A549 (cell line): ENCODE results near the gene ECE1. TPM values are rescaled to one million over a fixed set of nuclear protein-coding genes. Genes with fewer than 3 reads are reported as not detected.

Source experiments
- ATAC-seq, 2 experiments: fragments of 200-7000 bp in 1 of 2; fragments of >200 bp in 1 of 2; cut with Nextera tagmentation in 1 of 2; cut with Tn5 transposase in 1 of 2; 3 replicates each; pipeline versions ENCODE4 v1.8.0 to v1.9.1; 2018 to 2020; ENCODE audit warnings: mild to moderate bottlenecking in 1 of 2, moderate library complexity in 1 of 2
- CTCF ChIA-PET: fragments of 300-600 bp; sonication (Branson Sonifier 250); formaldehyde crosslinking; extraction: SDS; loops from one replicate; lab custom pipeline; 2021; ENCODE audit warnings: antibody characterized with exemption, inconsistent platforms; lab: Yijun Ruan, JAX
- POLR2A ChIA-PET: fragments of 350-600 bp; formaldehyde crosslinking; extraction: SDS; loops from one replicate; lab custom pipeline; 2021; ENCODE audit warnings: antibody characterized with exemption, inconsistent platforms; lab: Yijun Ruan, JAX
- DNase-seq, 2 experiments: peaks; one replicate each; pipeline versions ENCODE4 v3.0.0 to v3.0.0-alpha.2; 2011 to 2016; ENCODE audit warnings: low read depth in 1 of 2, low spot score in 1 of 2
- FAIRE-seq: peaks from 2 replicates; lab custom pipeline; 2011; peaks lifted over from hg19 to GRCh38; lab: Jason Lieb, UNC
- H3K27ac ChIP-seq, 2 experiments: fragments of >200 bp; sonication (Bioruptor Twin); formaldehyde crosslinking; 3 replicates each; pipeline ENCODE4 v1.5.1; 2016 to 2017
- H3K4me1 ChIP-seq: fragments of >200 bp; sonication (Bioruptor Twin); formaldehyde crosslinking; 3 replicates; pipeline ENCODE4 v1.6.1; 2016
- H3K4me2 ChIP-seq: fragments of >200 bp; sonication (Bioruptor Twin); formaldehyde crosslinking; 3 replicates; pipeline ENCODE4 v1.6.1; 2016
- H3K4me3 ChIP-seq: fragments of >200 bp; sonication (Bioruptor Twin); formaldehyde crosslinking; 3 replicates; pipeline ENCODE4 v1.5.1; 2016
- H3K9me3 ChIP-seq: fragments of >200 bp; sonication (Bioruptor Twin); formaldehyde crosslinking; 3 replicates; pipeline ENCODE4 v1.6.1; 2016
- CBX2 ChIP-seq: fragments of 200-600 bp; sonication (generic); IDR thresholded peaks from 2 replicates; pipeline ENCODE4 v1.6.1; 2016; ENCODE audit warnings: low read depth, mild to moderate bottlenecking, borderline replicate concordance
- CBX8 ChIP-seq: fragments of 200-600 bp; sonication (generic); IDR thresholded peaks from 2 replicates; pipeline ENCODE4 v1.6.1; 2016
- CHD2 ChIP-seq: fragments of 150-350 bp; IDR thresholded peaks from 2 replicates; pipeline ENCODE4 v1.6.1; 2014; ENCODE audit warnings: low read length; ENCODE audit not compliant: partially characterized antibody
- EHF ChIP-seq: fragments of 250-450 bp; sonication (Bioruptor Pico); IDR thresholded peaks from 2 replicates; pipeline ENCODE4 v1.5.0; 2020; ENCODE audit warnings: mild to moderate bottlenecking
- EP300 ChIP-seq, 2 experiments: fragments of >200 bp; sonication (Bioruptor Twin); formaldehyde crosslinking; IDR thresholded peaks; 2 replicates in 1 of 2; 3 replicates in 1 of 2; pipeline ENCODE4 v1.6.1; 2016 to 2017
- ESRRA ChIP-seq: fragments of 150-350 bp; IDR thresholded peaks from 2 replicates; pipeline ENCODE4 v1.6.1; 2014; ENCODE audit warnings: mild to moderate bottlenecking, low read length, borderline replicate concordance
- FOSB ChIP-seq: fragments of 250-450 bp; sonication (Bioruptor Pico); IDR thresholded peaks from 2 replicates; pipeline ENCODE4 v1.5.0; 2020; ENCODE audit warnings: mild to moderate bottlenecking, moderate library complexity
- HDAC2 ChIP-seq: fragments of 200-600 bp; sonication (generic); IDR thresholded peaks from 2 replicates; pipeline ENCODE4 v1.6.1; 2016
- HES2 ChIP-seq: fragments of >200 bp; sonication (Bioruptor Twin); formaldehyde crosslinking; IDR thresholded peaks from 2 replicates; pipeline ENCODE4 v1.6.1; 2016
- HOXA7 ChIP-seq: fragments of 250-450 bp; sonication (Bioruptor Pico); IDR thresholded peaks from 2 replicates; pipeline ENCODE4 v1.5.0; 2020; ENCODE audit warnings: mild to moderate bottlenecking, moderate library complexity
- HOXB13 ChIP-seq: fragments of 250-450 bp; sonication (Bioruptor Pico); IDR thresholded peaks from 2 replicates; pipeline ENCODE4 v1.5.0; 2020; ENCODE audit warnings: low read depth, mild to moderate bottlenecking, moderate library complexity
- HOXB5 ChIP-seq: fragments of 250-450 bp; sonication (Bioruptor Pico); IDR thresholded peaks from 2 replicates; pipeline ENCODE4 v1.5.0; 2020; ENCODE audit warnings: mild to moderate bottlenecking, moderate library complexity
- JUN ChIP-seq, 2 experiments: fragments of >200 bp; sonication (Bioruptor Twin); formaldehyde crosslinking; IDR thresholded peaks; 2 replicates in 1 of 2; 3 replicates in 1 of 2; pipeline ENCODE4 v1.6.1; 2016 to 2017
- JUNB ChIP-seq: fragments of >200 bp; sonication (Bioruptor Twin); formaldehyde crosslinking; IDR thresholded peaks from 2 replicates; pipeline ENCODE4 v1.6.1; 2016
- KDM1A ChIP-seq: fragments of 200-600 bp; sonication (generic); IDR thresholded peaks from 2 replicates; pipeline ENCODE4 v1.6.1; 2016; ENCODE audit warnings: low read depth, mild to moderate bottlenecking
- MAFK ChIP-seq: fragments of 450-650 bp; IDR thresholded peaks from 2 replicates; pipeline ENCODE4 v1.6.1; 2014; ENCODE audit not compliant: partially characterized antibody
- NPAS2 ChIP-seq: fragments of 250-450 bp; sonication (Bioruptor Pico); IDR thresholded peaks from 2 replicates; pipeline ENCODE4 v1.8.0; 2022; ENCODE audit warnings: mild to moderate bottlenecking, moderate library complexity, borderline replicate concordance
- PHF8 ChIP-seq: fragments of 200-600 bp; sonication (generic); IDR thresholded peaks from 2 replicates; pipeline ENCODE4 v1.6.1; 2016; ENCODE audit warnings: low read depth, mild to moderate bottlenecking, antibody characterized with exemption, moderate library complexity, borderline replicate concordance
- POLR2A ChIP-seq: IDR thresholded peaks from 2 replicates; pipeline ENCODE4 v1.6.1; 2012; ENCODE audit warnings: mild to moderate bottlenecking, low read length
- POLR2AphosphoS2 ChIP-seq: conservative IDR thresholded peaks from 2 replicates; pipeline ENCODE4 v1.6.1; 2012; ENCODE audit warnings: low read length, improper control_type of control experiment, inconsistent platforms
- RAD21 ChIP-seq, 2 experiments: fragments of >200 bp in 1 of 2; sonication (Bioruptor Twin) in 1 of 2; formaldehyde crosslinking in 1 of 2; IDR thresholded peaks in 1 of 2; conservative IDR thresholded peaks in 1 of 2; 2 replicates in 1 of 2; 3 replicates in 1 of 2; pipeline ENCODE4 v1.6.1; 2012 to 2018; ENCODE audit warnings: inconsistent platforms in 1 of 2
- RFX5 ChIP-seq: fragments of 450-650 bp; IDR thresholded peaks from 2 replicates; pipeline ENCODE4 v1.7.1; 2014; ENCODE audit warnings: antibody characterized with exemption, mild to moderate bottlenecking, moderate library complexity
- TP53 ChIP-seq: fragments of 250-450 bp; sonication (Bioruptor Pico); IDR thresholded peaks from 2 replicates; pipeline ENCODE4 v1.5.0; 2021; ENCODE audit warnings: mild to moderate bottlenecking, moderate library complexity
- ZSCAN20 ChIP-seq: fragments of 250-450 bp; sonication (Bioruptor Pico); IDR thresholded peaks from 2 replicates; pipeline ENCODE4 v1.8.0; 2022; ENCODE audit warnings: mild to moderate bottlenecking, moderate library complexity
- WGBS: methylation state at CpG from one replicate; pipeline ENCODE4 v1.1.6; 2017; ENCODE audit errors: missing lambda C conversion rate; 5-methylcytosine and 5-hydroxymethylcytosine counted together
- polyA plus RNA-seq, 4 experiments: library from polyadenylated mRNA; depleted of rRNA in 3 of 4; stranded (reverse); fragments of >200 nt; fragmentation: RNase III in 1 of 4; extraction: RNeasy Plus Mini Kit Qiagen cat#74134 plus additional on column Dnase treatment in 1 of 4; gene quantifications; 2 replicates in 3 of 4; 3 replicates in 1 of 4; pipeline ENCODE4 v1.2.3, GENCODE V29; 2011 to 2017
- TF ChIP-seq, protein P1 (sequence below): fragments of 150-350 bp; IDR thresholded peaks from 2 replicates; pipeline ENCODE4 v1.6.1; 2014; ENCODE audit warnings: low read depth, mild to moderate bottlenecking, low read length
- TF ChIP-seq, protein P2 (sequence below): fragments of 200-600 bp; sonication (generic); IDR thresholded peaks from 2 replicates; pipeline ENCODE4 v1.6.1; 2016; ENCODE audit warnings: antibody characterized with exemption, mild to moderate bottlenecking, moderate library complexity

The ECE1 gene
- polyA plus RNA-seq, 2 of the 4 experiments (the other 2 are of a cell fraction), result 45.7 to 86.4 TPM

DNA sequence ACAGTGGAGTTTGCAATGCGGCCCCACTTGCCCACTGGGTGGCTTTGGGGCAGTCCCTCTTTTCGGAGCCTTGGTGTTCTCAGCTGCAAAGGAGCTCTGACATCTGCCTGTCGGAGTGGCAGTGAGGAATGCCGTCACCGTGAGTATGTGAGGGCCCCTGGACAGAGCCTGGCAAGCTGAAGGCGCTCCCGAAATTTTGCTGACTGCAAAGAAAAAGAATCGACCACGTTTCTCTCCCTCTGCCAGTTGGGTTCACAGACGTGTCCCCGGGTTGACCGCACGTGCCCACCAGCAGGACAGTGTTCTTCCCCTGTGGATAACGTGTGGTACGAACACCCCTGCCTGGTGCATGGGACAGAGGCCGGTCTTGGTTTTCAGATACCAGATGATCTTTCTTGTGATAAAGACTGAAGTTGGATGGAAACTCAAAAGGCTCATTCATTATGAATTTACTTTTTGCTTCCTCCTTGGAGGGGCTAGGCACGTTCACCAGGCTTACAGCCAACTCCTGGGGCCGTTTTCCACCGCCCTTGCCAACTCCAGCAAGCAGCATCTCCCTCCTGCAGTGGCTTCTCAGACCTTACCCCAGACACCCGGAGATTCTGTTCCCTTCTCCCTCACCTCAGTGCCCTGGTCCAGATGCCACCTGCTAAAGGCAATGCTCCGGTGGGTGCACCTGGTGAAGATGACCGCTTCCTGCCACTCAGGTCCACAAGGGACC is 29.7 kb downstream of the ECE1 start:
- TF ChIP-seq MAFK (peak; percentile 76), PHF8 (no peak)
- H3K4me2 ChIP-seq, result peak overlapping the region; percentile 74
- peak overlapping the region; percentile 95 for H3K27ac ChIP-seq
- H3K4me1 ChIP-seq, result peaks cover 59% of the 10 kb centered on the region
- DNase-seq, result no peak
- ATAC-seq, result no peak
- POLR2A ChIA-PET, result interaction anchor here (1.3 to 1.8 kb wide), 2 partner anchors 43 to 64 kb away, joined by 4 to 11 read pairs; no protein-coding TSS in a partner anchor
- no peak overlapping the region for H3K4me3 ChIP-seq
- no peaks in the 10 kb centered on the region for H3K9me3 ChIP-seq
- FAIRE-seq, result no peak
- CTCF ChIA-PET, result interaction anchor here (0.6 to 9.9 kb wide), 10 partner anchors 9 to 743 kb away, joined by 3 to 253 read pairs (median 6); no protein-coding TSS in a partner anchor
- 82% methylated on average over 22 of the region's 22 CpGs for WGBS

DNA sequence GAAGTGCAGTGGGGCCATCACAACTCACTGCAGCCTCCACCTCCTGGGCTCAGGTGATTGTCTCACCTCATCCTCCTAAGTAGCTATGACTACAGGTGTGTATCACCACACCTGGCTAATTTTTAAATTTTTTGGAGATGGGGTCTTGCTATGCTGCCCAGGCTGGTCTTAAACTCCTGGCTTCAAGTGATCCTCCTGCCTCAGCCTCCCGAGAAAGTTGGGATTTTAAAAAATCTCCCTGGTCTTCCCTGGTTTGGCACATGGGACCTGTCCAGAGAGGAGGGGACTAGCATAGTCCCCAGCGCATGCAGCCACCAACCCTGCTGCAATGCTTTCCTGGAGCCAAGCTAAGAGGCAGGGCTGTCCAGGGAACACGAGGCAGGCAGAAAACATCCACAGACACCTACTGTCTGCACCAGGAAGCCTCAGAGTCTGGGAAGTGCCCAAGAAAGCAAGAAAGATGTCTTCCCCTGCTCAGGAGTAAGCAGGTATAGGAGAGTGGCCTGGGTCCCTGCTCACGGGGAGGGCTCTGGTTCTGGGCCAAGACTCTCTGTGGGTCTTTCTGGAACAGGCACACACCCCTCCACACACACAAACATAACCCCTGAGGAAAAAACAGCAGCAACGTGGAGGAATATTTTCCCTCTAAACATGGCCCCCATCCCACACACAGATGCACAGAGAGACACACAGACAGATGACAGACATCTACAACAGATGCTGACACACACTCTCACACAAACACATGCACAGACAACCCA is 30.8 kb downstream of the ECE1 start:
- Histone ChIP-seq H3K4me2 (no peak overlapping the region), H3K4me1 (peaks cover 52% of the 10 kb centered on the region), H3K4me3 (no peak overlapping the region), H3K9me3 (no peaks in the 10 kb centered on the region), H3K27ac (peak overlapping the region; percentile 95)
- WGBS, result 75% methylated on average over 4 of the region's 5 CpGs
- DNase-seq (no peak), ATAC-seq (no peak), FAIRE-seq (no peak)
- CTCF ChIA-PET, result interaction anchor here (0.6 to 9.9 kb wide), 5 partner anchors 10 to 742 kb away, joined by 3 to 253 read pairs (median 101); no protein-coding TSS in a partner anchor
- POLR2A ChIA-PET, result no interaction called here
- TF ChIP-seq FOSB (CRISPR knock-in tag) (no peak), JUN (IDR thresholded peaks at IDR 0.05) (no peak), HOXA7 (CRISPR knock-in tag) (no peak), ESRRA (no peak), JUNB (no peak), ZSCAN20 (CRISPR knock-in tag) (no peak), RFX5 (no peak), HOXB5 (no peak), HES2 (no peak), CBX2 (no peak), CHD2 (no peak)
- TF ChIP-seq, protein P1, sequence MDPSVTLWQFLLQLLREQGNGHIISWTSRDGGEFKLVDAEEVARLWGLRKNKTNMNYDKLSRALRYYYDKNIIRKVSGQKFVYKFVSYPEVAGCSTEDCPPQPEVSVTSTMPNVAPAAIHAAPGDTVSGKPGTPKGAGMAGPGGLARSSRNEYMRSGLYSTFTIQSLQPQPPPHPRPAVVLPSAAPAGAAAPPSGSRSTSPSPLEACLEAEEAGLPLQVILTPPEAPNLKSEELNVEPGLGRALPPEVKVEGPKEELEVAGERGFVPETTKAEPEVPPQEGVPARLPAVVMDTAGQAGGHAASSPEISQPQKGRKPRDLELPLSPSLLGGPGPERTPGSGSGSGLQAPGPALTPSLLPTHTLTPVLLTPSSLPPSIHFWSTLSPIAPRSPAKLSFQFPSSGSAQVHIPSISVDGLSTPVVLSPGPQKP, result no peak

- DNase-seq, result no peak
- H3K9me3 ChIP-seq, result no peaks in the 10 kb centered on the region
- ChIA-PET POLR2A (no interaction called here), CTCF (interaction anchor here (0.7 to 9.9 kb wide), 7 partner anchors 11 to 108 kb away, joined by 3 to 253 read pairs (median 6); no protein-coding TSS in a partner anchor)
- H3K4me3 ChIP-seq, result no peak overlapping the region
- H3K4me2 ChIP-seq, result no peak overlapping the region
- H3K27ac ChIP-seq, result peak overlapping the region in 1 of 2 experiments; percentile 95; a peak in 3 of 6 replicates
- H3K4me1 ChIP-seq, result peaks cover 43% of the 10 kb centered on the region
- FAIRE-seq, result no peak
- ATAC-seq, result no peak
- 91% methylated on average over 18 of the region's 22 CpGs for WGBS
- TF ChIP-seq RFX5 (no peak), CHD2 (no peak), HOXA7 (CRISPR knock-in tag) (no peak), HOXB13 (no peak), HDAC2 (no peak), ESRRA (no peak), CBX8 (no peak), HOXB5 (no peak), RAD21 (conservative IDR thresholded peaks at IDR 0.05 in 1 of 2, IDR thresholded peaks at IDR 0.05 in 1 of 2) (no peak), EHF (CRISPR knock-in tag) (no peak), NPAS2 (no peak), EP300 (IDR thresholded peaks at IDR 0.05) (no peak), POLR2AphosphoS2 (no peak), TP53 (CRISPR knock-in tag) (no peak), POLR2A (no peak), KDM1A (no peak)
- TF ChIP-seq, protein P2, sequence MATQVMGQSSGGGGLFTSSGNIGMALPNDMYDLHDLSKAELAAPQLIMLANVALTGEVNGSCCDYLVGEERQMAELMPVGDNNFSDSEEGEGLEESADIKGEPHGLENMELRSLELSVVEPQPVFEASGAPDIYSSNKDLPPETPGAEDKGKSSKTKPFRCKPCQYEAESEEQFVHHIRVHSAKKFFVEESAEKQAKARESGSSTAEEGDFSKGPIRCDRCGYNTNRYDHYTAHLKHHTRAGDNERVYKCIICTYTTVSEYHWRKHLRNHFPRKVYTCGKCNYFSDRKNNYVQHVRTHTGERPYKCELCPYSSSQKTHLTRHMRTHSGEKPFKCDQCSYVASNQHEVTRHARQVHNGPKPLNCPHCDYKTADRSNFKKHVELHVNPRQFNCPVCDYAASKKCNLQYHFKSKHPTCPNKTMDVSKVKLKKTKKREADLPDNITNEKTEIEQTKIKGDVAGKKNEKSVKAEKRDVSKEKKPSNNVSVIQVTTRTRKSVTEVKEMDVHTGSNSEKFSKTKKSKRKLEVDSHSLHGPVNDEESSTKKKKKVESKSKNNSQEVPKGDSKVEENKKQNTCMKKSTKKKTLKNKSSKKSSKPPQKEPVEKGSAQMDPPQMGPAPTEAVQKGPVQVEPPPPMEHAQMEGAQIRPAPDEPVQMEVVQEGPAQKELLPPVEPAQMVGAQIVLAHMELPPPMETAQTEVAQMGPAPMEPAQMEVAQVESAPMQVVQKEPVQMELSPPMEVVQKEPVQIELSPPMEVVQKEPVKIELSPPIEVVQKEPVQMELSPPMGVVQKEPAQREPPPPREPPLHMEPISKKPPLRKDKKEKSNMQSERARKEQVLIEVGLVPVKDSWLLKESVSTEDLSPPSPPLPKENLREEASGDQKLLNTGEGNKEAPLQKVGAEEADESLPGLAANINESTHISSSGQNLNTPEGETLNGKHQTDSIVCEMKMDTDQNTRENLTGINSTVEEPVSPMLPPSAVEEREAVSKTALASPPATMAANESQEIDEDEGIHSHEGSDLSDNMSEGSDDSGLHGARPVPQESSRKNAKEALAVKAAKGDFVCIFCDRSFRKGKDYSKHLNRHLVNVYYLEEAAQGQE, result no peak
These were observed 31.7 kb downstream of the ECE1 start for GRCh38 chr1:21258331-21259134.
